Neural cell (in vitro differentiated cells): ENCODE measurements around the gene LETMD1. TPM values are rescaled to one million over a fixed set of nuclear protein-coding genes. Genes with fewer than 3 reads are reported as not detected.

ENCODE experiments used
- H2AFZ ChIP-seq: fragments of 200-600, 300-800 bp; sonication (generic), shearing (Covaris generic); 2 replicates; pipeline ENCODE4 v1.6.0; 2014; ENCODE audit warnings: low read depth, mild to moderate bottlenecking, antibody characterized with exemption, low read length, moderate library complexity
- H3F3A ChIP-seq: fragments of 200-600 bp; shearing (Covaris generic); 2 replicates; pipeline ENCODE4 v1.6.1; 2016; ENCODE audit warnings: mild to moderate bottlenecking, moderate library complexity, mixed read lengths, antibody characterized with exemption, low read length; ENCODE audit not compliant: insufficient read depth, poor library complexity, severe bottlenecking
- H3K27ac ChIP-seq: fragments of 200-600, 300-800 bp; sonication (generic), shearing (Covaris generic); 2 replicates; pipeline ENCODE4 v1.5.1; 2014; ENCODE audit warnings: mild to moderate bottlenecking, low read length, moderate library complexity
- H3K27me3 ChIP-seq: fragments of 300-800, 200-600 bp; sonication (generic), shearing (Covaris generic); 2 replicates; pipeline ENCODE4 v1.6.0; 2014; ENCODE audit warnings: mild to moderate bottlenecking, low read depth, low read length, moderate library complexity; ENCODE audit not compliant: insufficient read depth
- H3K36me3 ChIP-seq: fragments of 300-800, 200-600 bp; sonication (generic), shearing (Covaris generic); 2 replicates; pipeline ENCODE4 v1.5.1; 2014; ENCODE audit warnings: mild to moderate bottlenecking, antibody characterized with exemption, low read length, moderate library complexity; ENCODE audit not compliant: insufficient read depth
- H3K4me2 ChIP-seq: fragments of 300-800, 200-600 bp; sonication (generic), shearing (Covaris generic); 2 replicates; pipeline ENCODE4 v1.6.0; 2014; ENCODE audit warnings: mild to moderate bottlenecking, low read length
- H3K4me3 ChIP-seq: fragments of 300-800, 200-600 bp; sonication (generic), shearing (Covaris generic); 2 replicates; pipeline ENCODE4 v1.5.1; 2014; ENCODE audit warnings: mild to moderate bottlenecking, low read length, moderate library complexity
- H3K79me2 ChIP-seq: fragments of 200-600 bp; shearing (Covaris generic); replicated peaks from 2 replicates; pipeline ENCODE4 v1.6.0; 2014; ENCODE audit warnings: mild to moderate bottlenecking, low read length, moderate library complexity; ENCODE audit not compliant: insufficient read depth
- H3K9ac ChIP-seq: fragments of 300-800, 200-600 bp; sonication (generic), shearing (Covaris generic); 2 replicates; pipeline ENCODE4 v1.6.1; 2016; ENCODE audit warnings: mild to moderate bottlenecking, low read length, mixed read lengths
- H3K9me2 ChIP-seq: fragments of 200-600 bp; shearing (Covaris generic); 2 replicates; pipeline ENCODE4 v1.6.1; 2016; ENCODE audit warnings: mild to moderate bottlenecking, low read length, mixed read lengths; ENCODE audit not compliant: insufficient read depth
- H3K9me3 ChIP-seq: fragments of 200-600, 300-800 bp; sonication (generic), shearing (Covaris generic); 2 replicates; pipeline ENCODE4 v1.6.1; 2016; ENCODE audit warnings: mild to moderate bottlenecking, mixed run types, low read length, moderate library complexity, mixed read lengths
- H4K20me1 ChIP-seq: fragments of 200-600 bp; shearing (Covaris generic); 2 replicates; pipeline ENCODE4 v1.6.1; 2016; ENCODE audit warnings: mild to moderate bottlenecking, mixed run types; ENCODE audit not compliant: insufficient read depth
- CTCF ChIP-seq: fragments of 450-650 bp; IDR thresholded peaks from 2 replicates; pipeline ENCODE4 v1.5.1; 2014; ENCODE audit warnings: antibody characterized with exemption, mild to moderate bottlenecking, moderate library complexity; ENCODE audit not compliant: poor library complexity, severe bottlenecking
- EP300 ChIP-seq: fragments of 450-650 bp; conservative IDR thresholded peaks from 2 replicates; pipeline ENCODE4 v1.6.1; 2014; ENCODE audit warnings: antibody characterized with exemption, mild to moderate bottlenecking, moderate library complexity; ENCODE audit not compliant: poor library complexity, severe bottlenecking
- EZH2 ChIP-seq: fragments of 200-600, 300-800 bp; shearing (Covaris generic), sonication (generic); IDR thresholded peaks from 2 replicates; pipeline ENCODE4 v1.6.1; 2014; ENCODE audit warnings: antibody characterized with exemption, low read length, borderline replicate concordance, mild to moderate bottlenecking; ENCODE audit not compliant: insufficient read depth, poor library complexity, severe bottlenecking
- MXI1 ChIP-seq: fragments of 450-650 bp; conservative IDR thresholded peaks from 2 replicates; pipeline ENCODE4 v1.6.1; 2014; ENCODE audit warnings: antibody characterized with exemption, mild to moderate bottlenecking; ENCODE audit not compliant: poor library complexity, severe bottlenecking
- POLR2AphosphoS5 ChIP-seq: IDR thresholded peaks from 2 replicates; pipeline ENCODE4 v1.6.1; 2012
- RAD21 ChIP-seq: fragments of 450-650 bp; conservative IDR thresholded peaks from 2 replicates; pipeline ENCODE4 v1.6.1; 2014; ENCODE audit warnings: antibody characterized with exemption, mild to moderate bottlenecking, moderate library complexity
- REST ChIP-seq: IDR thresholded peaks from 2 replicates; pipeline ENCODE4 v1.6.1; 2012; ENCODE audit warnings: borderline replicate concordance
- SMC3 ChIP-seq: fragments of 450-650 bp; conservative IDR thresholded peaks from 2 replicates; pipeline ENCODE4 v1.6.1; 2014; ENCODE audit warnings: antibody characterized with exemption, mild to moderate bottlenecking, moderate library complexity; ENCODE audit not compliant: poor library complexity
- TAF1 ChIP-seq: IDR thresholded peaks from 2 replicates; pipeline ENCODE4 v1.6.1; 2012; ENCODE audit warnings: low read depth
- polyA plus RNA-seq: library from polyadenylated mRNA; depleted of rRNA; stranded (reverse); fragments of >200 nt; gene quantifications from 2 replicates; pipeline ENCODE4 v1.2.3, GENCODE V29; 2014

The LETMD1 gene
- polyA plus RNA-seq, 1 donor from 2014 or later = 101 TPM

- Histone ChIP-seq H3K9me3 (no peaks in the 10 kb centered on the region), H3K79me2 (peaks cover 7% of the 10 kb centered on the region), H3K27ac (no peak overlapping the region), H2AFZ (no peak overlapping the region), H3K36me3 (no peaks in the 10 kb centered on the region), H3K4me3 (no peak overlapping the region), H3K9me2 (no peaks in the 10 kb centered on the region), H3F3A (no peaks in the 10 kb centered on the region), H4K20me1 (no peaks in the 10 kb centered on the region), H3K9ac (no peak overlapping the region), H3K4me2 (no peak overlapping the region), H3K27me3 (no peaks in the 10 kb centered on the region)
- TF ChIP-seq EP300 (no peak), RAD21 (no peak), EZH2 (no peak), TAF1 (no peak), MXI1 (no peak), CTCF (no peak), SMC3 (no peak), REST (no peak), POLR2AphosphoS5 (no peak)
Observed at GRCh38 chr12:51070004-51070403, 21.9 kb downstream of the LETMD1 start.

GRCh38 chr12:51071663-51072062 is 23.5 kb downstream of the LETMD1 start:
- peaks cover 21% of the 10 kb centered on the region for H3K79me2 ChIP-seq
- no peak overlapping the region for H3K4me3 ChIP-seq
- no peak overlapping the region for H2AFZ ChIP-seq
- peaks cover 8% of the 10 kb centered on the region for H4K20me1 ChIP-seq
- TF ChIP-seq REST (no peak), POLR2AphosphoS5 (no peak), SMC3 (no peak), MXI1 (no peak), EZH2 (no peak), EP300 (no peak), RAD21 (no peak), TAF1 (no peak), CTCF (no peak)
- H3K9ac ChIP-seq = no peak overlapping the region
- H3K9me2 ChIP-seq = no peaks in the 10 kb centered on the region
- no peaks in the 10 kb centered on the region for H3F3A ChIP-seq
- H3K9me3 ChIP-seq = no peaks in the 10 kb centered on the region
- no peaks in the 10 kb centered on the region for H3K27me3 ChIP-seq
- H3K4me2 ChIP-seq = no peak overlapping the region
- H3K36me3 ChIP-seq = no peaks in the 10 kb centered on the region
- no peak overlapping the region for H3K27ac ChIP-seq
